ENCODE data around the gene PDCL3.

The PDCL3 gene

GRCh38 chr2:100563407-100564247 is 834 bp downstream of the PDCL3 start:
- Histone ChIP-seq H3K9me3 (replicated peaks in 1 of 2; ENCODE audit: control insufficient read depth in 2 of 2, insufficient read depth in 1 of 2, low read depth in 1 of 2, low read length in 2 of 2) (no peaks in the 10 kb centered on the region), H3K23ac (ENCODE audit: low read depth, low read length, poor library complexity) (peak overlapping the region; percentile 95), H3K4ac (ENCODE audit: low read length) (no peak overlapping the region), H3K27ac (replicated peaks; ENCODE audit: low read length) (peak overlapping the region; percentile 98), H4K8ac (ENCODE audit: low read depth, low read length) (no peak overlapping the region), H3K4me1 (ENCODE audit: control insufficient read depth in 2 of 2, insufficient read depth in 1 of 2, low read depth in 1 of 2, low read length in 2 of 2) (peaks cover 1 to 3% of the 10 kb centered on the region in 2 donors), H3K79me1 (ENCODE audit: low read depth, low read length) (no peaks in the 10 kb centered on the region), H2BK15ac (ENCODE audit: low read length) (no peak overlapping the region), H2BK5ac (ENCODE audit: low read length) (peak overlapping the region; percentile 93), H4K91ac (ENCODE audit: low read depth, low read length, poor library complexity) (no peak overlapping the region), H2AK5ac (ENCODE audit: low read depth, low read length) (peak overlapping the region; percentile 54), H3K36me3 (replicated peaks in 1 of 2; ENCODE audit: control insufficient read depth in 2 of 2, insufficient read depth in 2 of 2, low read length in 2 of 2) (peaks cover 3 to 22% of the 10 kb centered on the region in 2 donors), H3K4me3 (ENCODE audit: low read length in 2 of 2) (peak overlapping the region; percentile 69 to 92), H2BK120ac (ENCODE audit: low read depth, low read length) (no peak overlapping the region), H2BK12ac (ENCODE audit: low read length) (no peak overlapping the region), H3K27me3 (ENCODE audit: control insufficient read depth in 3 of 3, insufficient read depth in 3 of 3, low read depth in 1 of 3, low read length in 3 of 3) (peaks cover 0 to 3% (median 0%) of the 10 kb centered on the region in 3 experiments), H3K9ac (ENCODE audit: low read depth, low read length, poor library complexity) (peak overlapping the region; percentile 88), H3K14ac (ENCODE audit: low read length) (peak overlapping the region; percentile 63), H2AFZ (ENCODE audit: low read length) (peak overlapping the region; percentile 99), H3K4me2 (ENCODE audit: insufficient read depth, low read length, poor library complexity, severe bottlenecking) (peak overlapping the region; percentile 78), H3K18ac (ENCODE audit: low read length) (peak overlapping the region; percentile 98)
- peak; percentile 6 for DNase-seq (ENCODE audit: low spot score)
- no CpG with 5 or more reads among the region's 24 CpGs for WGBS, 2 donors (ENCODE audit: extremely low coverage in 2 of 2, insufficient read length in 2 of 2, insufficient replicate concordance in 1 of 2)

- Histone ChIP-seq H3K23ac (ENCODE audit: low read depth, low read length, poor library complexity) (no peak overlapping the region), H3K36me3 (replicated peaks in 1 of 2; ENCODE audit: control insufficient read depth in 2 of 2, insufficient read depth in 2 of 2, low read length in 2 of 2) (peaks cover 3 to 69% of the 10 kb centered on the region in 2 donors), H2BK5ac (ENCODE audit: low read length) (no peak overlapping the region), H3K14ac (ENCODE audit: low read length) (no peak overlapping the region), H3K9me3 (replicated peaks in 1 of 2; ENCODE audit: control insufficient read depth in 2 of 2, insufficient read depth in 1 of 2, low read depth in 1 of 2, low read length in 2 of 2) (no peaks in the 10 kb centered on the region), H2BK120ac (ENCODE audit: low read depth, low read length) (no peak overlapping the region), H3K4ac (ENCODE audit: low read length) (no peak overlapping the region), H3K4me2 (ENCODE audit: insufficient read depth, low read length, poor library complexity, severe bottlenecking) (no peak overlapping the region), H3K4me1 (ENCODE audit: control insufficient read depth in 2 of 2, insufficient read depth in 1 of 2, low read depth in 1 of 2, low read length in 2 of 2) (no peaks in the 10 kb centered on the region), H2BK12ac (ENCODE audit: low read length) (no peak overlapping the region), H3K79me1 (ENCODE audit: low read depth, low read length) (no peaks in the 10 kb centered on the region), H3K18ac (ENCODE audit: low read length) (no peak overlapping the region), H2BK15ac (ENCODE audit: low read length) (no peak overlapping the region), H2AK5ac (ENCODE audit: low read depth, low read length) (no peak overlapping the region), H3K4me3 (ENCODE audit: low read length in 2 of 2) (no peak overlapping the region), H3K27ac (replicated peaks; ENCODE audit: low read length) (no peak overlapping the region), H3K27me3 (ENCODE audit: control insufficient read depth in 3 of 3, insufficient read depth in 3 of 3, low read depth in 1 of 3, low read length in 3 of 3) (no peaks in the 10 kb centered on the region), H4K8ac (ENCODE audit: low read depth, low read length) (no peak overlapping the region), H2AFZ (ENCODE audit: low read length) (no peak overlapping the region), H4K91ac (ENCODE audit: low read depth, low read length, poor library complexity) (no peak overlapping the region), H3K9ac (ENCODE audit: low read depth, low read length, poor library complexity) (no peak overlapping the region)
- WGBS, 2 donors (ENCODE audit: extremely low coverage in 2 of 2, insufficient read length in 2 of 2, insufficient replicate concordance in 1 of 2), result no CpG with 5 or more reads among the region's 6 CpGs
- no peak for DNase-seq (ENCODE audit: low spot score)
Observed at GRCh38 chr2:100568989-100569388, 6.2 kb downstream of the PDCL3 start.

GRCh38 chr2:100571668-100572067 is 8.9 kb downstream of the PDCL3 start:
- no CpG with 5 or more reads among the region's 9 CpGs for WGBS, 2 donors (ENCODE audit: extremely low coverage in 2 of 2, insufficient read length in 2 of 2, insufficient replicate concordance in 1 of 2)

DNA sequence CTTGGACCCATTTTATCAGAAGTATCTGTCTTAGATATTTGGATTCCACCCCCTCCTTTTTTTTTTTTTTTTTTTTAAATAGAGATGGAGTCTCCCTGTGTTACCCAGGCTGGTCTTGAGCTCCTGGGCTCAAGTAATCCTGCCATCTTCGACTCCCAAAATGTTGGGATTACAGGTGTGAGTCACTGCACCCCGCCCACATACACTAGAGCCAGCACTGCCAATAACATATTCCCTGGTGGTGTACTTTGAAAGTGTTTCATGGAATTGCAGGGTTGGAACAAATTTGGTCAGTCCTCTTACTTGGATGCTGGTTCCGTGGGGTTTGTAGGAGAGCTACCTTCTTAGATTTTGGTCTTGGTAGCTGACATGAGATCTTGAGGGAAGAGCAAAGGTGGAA is 15.0 kb downstream of the PDCL3 start:
- Histone ChIP-seq H2BK120ac (ENCODE audit: low read depth, low read length) (no peak overlapping the region), H3K27me3 (ENCODE audit: control insufficient read depth in 3 of 3, insufficient read depth in 3 of 3, low read depth in 1 of 3, low read length in 3 of 3) (no peaks in the 10 kb centered on the region), H3K36me3 (replicated peaks in 1 of 2; ENCODE audit: control insufficient read depth in 2 of 2, insufficient read depth in 2 of 2, low read length in 2 of 2) (peaks cover 0 to 50% of the 10 kb centered on the region in 2 donors), H3K23ac (ENCODE audit: low read depth, low read length, poor library complexity) (no peak overlapping the region), H3K79me1 (ENCODE audit: low read depth, low read length) (no peaks in the 10 kb centered on the region), H3K18ac (ENCODE audit: low read length) (no peak overlapping the region), H4K91ac (ENCODE audit: low read depth, low read length, poor library complexity) (no peak overlapping the region), H3K9me3 (replicated peaks in 1 of 2; ENCODE audit: control insufficient read depth in 2 of 2, insufficient read depth in 1 of 2, low read depth in 1 of 2, low read length in 2 of 2) (no peaks in the 10 kb centered on the region), H2BK15ac (ENCODE audit: low read length) (no peak overlapping the region), H3K4me2 (ENCODE audit: insufficient read depth, low read length, poor library complexity, severe bottlenecking) (no peak overlapping the region), H3K4ac (ENCODE audit: low read length) (no peak overlapping the region), H3K4me3 (ENCODE audit: low read length in 2 of 2) (no peak overlapping the region), H2AFZ (ENCODE audit: low read length) (no peak overlapping the region), H2AK5ac (ENCODE audit: low read depth, low read length) (no peak overlapping the region), H2BK5ac (ENCODE audit: low read length) (no peak overlapping the region), H3K14ac (ENCODE audit: low read length) (no peak overlapping the region), H2BK12ac (ENCODE audit: low read length) (no peak overlapping the region), H3K4me1 (ENCODE audit: control insufficient read depth in 2 of 2, insufficient read depth in 1 of 2, low read depth in 1 of 2, low read length in 2 of 2) (no peaks in the 10 kb centered on the region), H3K9ac (ENCODE audit: low read depth, low read length, poor library complexity) (no peak overlapping the region), H4K8ac (ENCODE audit: low read depth, low read length) (no peak overlapping the region), H3K27ac (replicated peaks; ENCODE audit: low read length) (no peak overlapping the region)
- DNase-seq (ENCODE audit: low spot score), result no peak
- no CpG with 5 or more reads among the region's 3 CpGs for WGBS, 2 donors (ENCODE audit: extremely low coverage in 2 of 2, insufficient read length in 2 of 2, insufficient replicate concordance in 1 of 2)

More at GRCh38 chr2:100571668-100572067, 8.9 kb downstream of the PDCL3 start:
- Histone ChIP-seq H3K36me3 (replicated peaks in 1 of 2; ENCODE audit: control insufficient read depth in 2 of 2, insufficient read depth in 2 of 2, low read length in 2 of 2) (peaks cover under 1 to 84% of the 10 kb centered on the region in 2 donors), H2AK5ac (ENCODE audit: low read depth, low read length) (no peak overlapping the region), H2BK12ac (ENCODE audit: low read length) (no peak overlapping the region), H4K91ac (ENCODE audit: low read depth, low read length, poor library complexity) (no peak overlapping the region), H3K4me3 (ENCODE audit: low read length in 2 of 2) (no peak overlapping the region), H3K18ac (ENCODE audit: low read length) (no peak overlapping the region), H3K4ac (ENCODE audit: low read length) (no peak overlapping the region), H4K8ac (ENCODE audit: low read depth, low read length) (no peak overlapping the region), H2BK120ac (ENCODE audit: low read depth, low read length) (no peak overlapping the region), H3K23ac (ENCODE audit: low read depth, low read length, poor library complexity) (no peak overlapping the region), H3K4me1 (ENCODE audit: control insufficient read depth in 2 of 2, insufficient read depth in 1 of 2, low read depth in 1 of 2, low read length in 2 of 2) (no peaks in the 10 kb centered on the region), H3K27me3 (ENCODE audit: control insufficient read depth in 3 of 3, insufficient read depth in 3 of 3, low read depth in 1 of 3, low read length in 3 of 3) (no peaks in the 10 kb centered on the region), H3K4me2 (ENCODE audit: insufficient read depth, low read length, poor library complexity, severe bottlenecking) (no peak overlapping the region), H2BK5ac (ENCODE audit: low read length) (no peak overlapping the region), H2AFZ (ENCODE audit: low read length) (no peak overlapping the region), H3K14ac (ENCODE audit: low read length) (no peak overlapping the region), H2BK15ac (ENCODE audit: low read length) (no peak overlapping the region), H3K27ac (replicated peaks; ENCODE audit: low read length) (no peak overlapping the region), H3K79me1 (ENCODE audit: low read depth, low read length) (no peaks in the 10 kb centered on the region), H3K9ac (ENCODE audit: low read depth, low read length, poor library complexity) (no peak overlapping the region), H3K9me3 (replicated peaks in 1 of 2; ENCODE audit: control insufficient read depth in 2 of 2, insufficient read depth in 1 of 2, low read depth in 1 of 2, low read length in 2 of 2) (no peaks in the 10 kb centered on the region)
- no peak for DNase-seq (ENCODE audit: low spot score)

Measured in neuronal stem cell (in vitro differentiated cells).